HG02884 (cell line): ENCODE results near the gene DDX20.
"Not testable (repeated sequence)": the region's sequence is repeated elsewhere in the genome, so short reads cannot be mapped to it uniquely, and the experiment has no call there.

Source experiments
- ATAC-seq: cut with Tn5 transposase; IDR thresholded peaks from one replicate; pipeline ENCODE4 v1.9.1; 2021; ENCODE audit warnings: mild to moderate bottlenecking, moderate library complexity; ENCODE audit not compliant: unreplicated experiment

DDX20 gene

GRCh38 chr1:111784273-111784901, 28.7 kb downstream of the DDX20 start:
- no peak for ATAC-seq

- no peak for ATAC-seq
These were observed 31.0 kb downstream of the DDX20 start for GRCh38 chr1:111786669-111787207.

DNA sequence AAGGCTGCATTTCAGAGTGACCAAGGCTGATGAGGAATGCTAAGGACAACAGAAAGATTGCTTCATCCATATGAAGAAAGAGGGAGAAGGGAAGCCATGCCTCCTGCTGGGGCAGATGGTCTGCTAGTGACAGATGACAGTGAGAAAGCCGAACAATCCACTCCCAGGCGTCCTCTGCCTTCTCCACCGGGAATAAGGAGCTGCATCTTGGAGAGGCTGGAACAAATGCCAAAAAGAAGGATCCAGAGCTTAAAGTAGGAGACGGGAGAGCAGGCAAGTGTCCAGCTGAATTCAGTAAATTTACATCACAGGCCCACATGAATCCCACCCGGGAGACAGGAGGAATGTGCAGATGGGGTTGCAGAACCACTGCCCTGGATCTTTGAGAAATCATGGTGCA, 33.4 kb downstream of the DDX20 start:
- no peak for ATAC-seq

DNA sequence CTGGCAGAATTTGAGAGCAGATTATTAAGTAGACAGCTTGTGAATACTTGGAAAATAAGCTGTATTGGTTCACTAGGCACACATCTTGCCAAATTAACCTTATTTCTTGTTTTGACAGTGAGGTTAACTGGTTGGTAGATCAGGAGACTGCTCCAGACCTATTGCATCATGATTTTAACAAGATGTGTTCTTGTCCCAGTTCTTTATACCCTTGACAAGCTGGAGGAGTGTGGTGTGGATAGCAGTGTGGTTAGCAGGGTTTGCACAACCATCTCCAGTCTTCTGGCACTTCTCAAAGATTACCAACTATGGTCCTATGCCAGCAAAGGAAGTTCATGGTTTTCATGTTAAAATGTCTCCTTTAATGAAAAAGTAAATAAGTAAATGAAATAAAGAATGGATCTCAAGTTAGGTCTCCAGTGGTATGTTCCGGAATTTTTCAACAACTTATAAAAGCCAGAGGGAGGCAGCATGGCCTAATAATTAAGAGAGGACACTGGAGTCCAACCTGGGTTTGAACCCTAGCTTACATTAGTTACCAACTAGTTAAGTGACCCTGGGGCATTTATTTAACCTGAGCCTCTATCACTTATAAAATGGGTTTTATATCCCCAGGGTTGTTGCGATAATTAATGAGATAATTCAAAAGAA, 34.1 kb downstream of the DDX20 start:
- ATAC-seq: no peak

DNA sequence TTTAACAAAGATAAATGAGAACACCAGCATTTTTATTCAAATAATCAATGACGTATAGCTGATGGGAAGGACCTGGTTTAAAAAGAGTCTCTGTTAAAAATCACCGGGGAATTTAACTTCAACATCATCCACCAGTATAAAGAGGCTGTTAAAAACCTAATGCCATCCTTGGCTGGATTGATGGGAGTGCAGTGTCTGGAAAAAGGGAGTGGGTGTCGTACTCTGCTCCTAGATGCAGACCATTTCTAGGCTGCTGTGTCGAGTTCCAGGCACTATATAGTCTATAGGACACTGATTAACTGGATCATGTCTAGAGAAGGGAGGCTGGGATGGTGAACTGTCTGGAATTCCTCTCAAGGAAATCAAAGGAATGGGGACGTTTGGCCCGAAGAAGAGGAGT, 36.1 kb downstream of the DDX20 start:
- no peak for ATAC-seq

DNA sequence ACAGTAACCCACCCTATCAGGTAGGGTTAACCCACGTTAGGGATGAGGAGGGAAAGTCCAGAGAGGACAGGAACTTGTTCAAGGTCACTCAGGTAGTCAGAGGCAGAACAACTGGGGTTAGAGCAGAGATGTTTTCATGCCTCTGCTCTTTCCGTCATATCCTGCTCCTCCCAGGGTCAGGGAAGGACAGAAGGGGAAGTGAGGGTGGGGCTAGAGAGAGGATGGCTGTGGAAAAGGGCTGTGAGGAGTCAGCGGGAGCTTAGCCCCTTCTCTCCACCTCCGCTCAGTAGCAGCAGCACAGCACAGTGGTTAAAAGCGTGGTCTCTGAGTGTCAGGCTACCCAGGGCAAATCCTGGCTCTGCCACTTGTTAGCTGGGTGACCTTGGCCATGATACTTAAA, 36.5 kb downstream of the DDX20 start:
- no peak for ATAC-seq

DNA sequence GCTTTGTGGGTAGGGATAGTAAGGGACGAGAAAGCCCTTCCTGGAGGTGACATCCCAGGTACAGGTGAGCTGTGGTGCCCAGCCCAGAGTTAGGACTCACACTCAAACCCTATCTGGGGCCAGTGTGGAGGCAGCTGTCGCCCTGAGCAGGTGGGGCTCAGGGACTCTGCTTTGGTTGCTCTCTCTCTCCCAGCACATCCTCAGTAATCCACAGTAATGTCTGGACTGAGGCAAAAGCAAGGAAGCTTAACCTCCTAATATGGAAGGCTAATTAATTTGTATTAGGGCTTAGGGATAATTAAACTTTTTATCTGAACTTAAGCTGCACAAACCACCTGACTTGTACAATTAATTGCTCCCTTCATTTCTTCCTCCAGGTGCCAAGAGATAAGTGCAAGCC, 38.2 kb downstream of the DDX20 start:
- no peak for ATAC-seq

- no peak for ATAC-seq
These were observed 39.7 kb downstream of the DDX20 start for GRCh38 chr1:111795401-111795800.

DNA sequence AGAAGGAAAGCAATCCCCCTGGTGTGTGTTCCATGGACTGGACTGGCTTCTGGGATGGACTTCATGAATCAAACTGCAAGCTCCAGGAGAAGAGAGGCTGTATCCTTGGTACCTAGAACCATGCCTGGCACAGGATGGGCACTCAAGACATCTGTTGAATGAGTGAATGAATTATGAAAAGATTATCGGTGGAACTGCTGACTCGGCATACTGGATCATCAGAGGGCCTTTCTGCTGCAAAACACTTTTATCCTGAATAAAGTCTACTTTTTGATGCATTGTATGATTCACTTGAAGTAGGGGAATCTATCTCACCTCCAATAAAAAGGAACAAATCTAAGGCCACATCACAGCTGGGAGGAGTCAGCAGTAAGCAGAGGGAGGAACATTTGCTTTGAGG, 42.9 kb downstream of the DDX20 start:
- ATAC-seq: no peak

- not testable (repeated sequence) for ATAC-seq
These were observed 44.0 kb downstream of the DDX20 start for GRCh38 chr1:111799722-111800121.

DNA sequence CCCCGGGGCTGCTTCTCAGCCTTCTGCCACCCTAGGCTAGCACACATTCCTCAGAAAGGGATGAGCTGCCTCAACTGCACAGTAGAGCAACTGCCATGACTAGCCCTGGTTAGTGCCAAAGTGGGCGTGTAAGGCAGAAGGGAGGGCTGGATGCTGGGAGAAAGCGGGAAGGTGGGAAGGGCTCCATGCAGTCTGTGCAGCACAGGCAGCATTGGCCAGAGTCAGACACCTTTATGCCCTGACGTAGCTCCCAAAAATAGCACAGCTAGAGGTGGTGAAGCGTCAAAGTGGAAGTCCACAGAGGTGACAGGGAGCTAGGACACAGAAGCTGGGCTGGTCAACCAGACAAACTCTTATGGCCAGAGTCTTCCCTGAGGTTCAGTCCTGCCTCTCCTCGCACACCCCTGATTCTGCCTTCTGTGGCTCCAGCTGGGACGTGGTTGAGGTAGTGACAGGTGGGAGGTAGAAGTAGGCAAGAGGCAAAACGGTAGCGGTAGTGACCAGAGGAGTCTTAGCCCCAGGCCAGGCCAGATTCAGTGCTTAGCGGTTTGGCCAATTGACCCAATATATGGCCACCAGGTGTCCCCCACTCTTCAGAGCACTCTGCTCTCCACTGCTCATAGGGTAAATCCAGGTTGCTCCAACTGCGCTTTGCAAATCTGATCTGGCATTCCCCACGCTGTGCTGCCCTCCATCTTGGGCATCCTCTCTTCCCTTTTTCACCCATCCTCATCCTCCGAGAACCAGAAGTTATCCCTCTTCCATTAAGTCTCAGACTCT, 45.6 kb downstream of the DDX20 start:
- no peak for ATAC-seq

DNA sequence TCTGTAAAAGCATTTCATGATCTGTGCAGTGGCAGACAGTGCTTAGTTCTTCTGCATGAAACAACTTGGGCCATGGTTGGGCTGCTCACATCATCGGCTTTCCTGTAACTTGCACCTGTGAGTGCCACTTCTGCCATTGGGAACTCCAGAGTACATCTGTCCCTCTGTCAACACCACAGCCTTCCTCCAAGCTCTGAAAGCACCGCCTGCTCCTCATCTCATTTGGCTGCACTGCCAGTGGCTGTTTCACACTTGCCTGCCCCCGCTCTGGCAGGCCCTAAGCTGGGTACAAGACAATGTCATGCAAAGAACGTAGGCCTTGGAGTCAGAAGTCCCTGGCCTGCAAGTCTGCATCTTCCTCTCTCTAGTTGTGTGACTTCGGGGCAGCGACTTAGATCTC, 46.4 kb downstream of the DDX20 start:
- ATAC-seq: no peak

- no peak for ATAC-seq
These were observed 47.3 kb downstream of the DDX20 start for GRCh38 chr1:111802984-111803383.

DNA sequence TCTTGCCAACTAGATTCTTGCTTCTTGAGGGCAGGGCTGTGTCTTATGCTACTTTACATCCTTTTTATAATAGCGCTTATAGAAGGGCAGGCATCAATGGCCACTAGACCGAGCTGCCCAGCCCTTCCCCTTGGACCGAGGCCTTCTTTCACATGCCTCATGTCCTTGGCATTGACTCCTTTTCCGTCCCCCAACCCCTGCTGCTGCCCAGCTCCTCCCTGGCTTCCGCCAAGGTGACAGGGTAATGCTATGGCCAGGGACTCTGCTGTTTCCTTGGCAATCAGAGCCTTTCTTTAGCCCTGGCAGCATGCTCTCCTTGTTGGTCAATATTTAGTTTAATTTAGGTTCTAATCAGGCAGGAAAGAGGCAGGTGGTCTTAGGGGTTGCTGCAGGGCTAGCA, 48.2 kb downstream of the DDX20 start:
- ATAC-seq: no peak

- no peak for ATAC-seq
These were observed 49.1 kb downstream of the DDX20 start for GRCh38 chr1:111804776-111805175.

- no peak for ATAC-seq
These were observed 49.5 kb downstream of the DDX20 start for GRCh38 chr1:111805251-111805650.

GRCh38 chr1:111811891-111812290, 56.2 kb downstream of the DDX20 start:
- ATAC-seq: no peak

DNA sequence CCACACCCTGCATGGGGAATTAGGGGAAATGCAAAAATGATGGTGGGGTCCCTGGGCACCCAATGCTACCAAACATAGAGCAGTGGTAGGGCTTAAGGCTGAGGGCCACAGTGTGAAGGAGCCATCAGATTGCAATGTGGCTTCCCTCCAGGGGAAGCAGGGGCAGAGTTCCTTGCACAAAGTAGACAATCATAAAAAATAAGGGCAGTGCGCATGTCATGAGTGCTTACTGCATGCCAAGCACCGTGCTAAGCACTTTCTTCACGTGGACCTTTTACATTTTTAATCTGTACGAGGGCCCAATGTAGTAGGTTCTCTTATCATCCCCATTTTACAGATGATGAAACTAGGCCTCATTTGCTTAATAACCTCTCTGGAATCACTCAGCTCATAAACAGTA, 56.6 kb downstream of the DDX20 start:
- no peak for ATAC-seq

GRCh38 chr1:111813440-111814304, 58.0 kb downstream of the DDX20 start:
- no peak for ATAC-seq

- no peak for ATAC-seq
These were observed 58.6 kb downstream of the DDX20 start for GRCh38 chr1:111814305-111814628.

DNA sequence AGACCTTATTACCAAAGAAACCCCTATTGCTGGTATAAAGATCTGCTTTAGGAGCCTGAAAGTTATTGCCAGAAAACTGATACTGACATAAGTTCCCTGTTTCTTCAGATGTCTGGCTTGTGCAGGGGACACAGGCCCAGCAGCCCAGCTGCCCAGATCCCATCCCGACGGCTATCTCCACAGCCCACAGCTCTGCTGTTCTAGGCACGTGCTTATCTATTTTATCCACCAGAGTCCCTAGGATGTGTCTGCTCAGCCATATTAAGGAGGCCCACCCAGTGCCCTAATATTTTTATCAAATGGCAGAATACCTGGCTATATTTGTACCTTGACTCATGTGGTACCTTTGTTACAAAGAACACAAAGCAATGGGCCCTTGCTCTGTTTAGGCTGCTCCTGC, 58.9 kb downstream of the DDX20 start:
- ATAC-seq: no peak
